ENCODE data around the gene MRPL11. TPM values are rescaled to one million over a fixed set of nuclear protein-coding genes. Genes with fewer than 3 reads are reported as not detected.
A peak's percentile ranks its signal among the peaks of the same experiment; 100 is the strongest.

The MRPL11 gene
- total and polyA plus RNA-seq, 2 experiments from 2014 or later: 36.7 to 76.6 TPM

GRCh38 chr11:66386171-66387069 lies 52.2 kb downstream of the MRPL11 start:
- H3K27ac ChIP-seq: no peak overlapping the region
- in situ Hi-C loops (cut with MboI): loop anchor here (10.0 kb wide), 1 partner anchor 82 kb away; no protein-coding TSS in a partner anchor
- H3K9me2 ChIP-seq (ENCODE audit: insufficient read depth): no peaks in the 10 kb centered on the region
- H3K36me3 ChIP-seq (ENCODE audit: low read depth): no peaks in the 10 kb centered on the region
- no peaks in the 10 kb centered on the region; the same call in 1 of the 2 replicates for H3K27me3 ChIP-seq (replicated peaks; ENCODE audit: insufficient read depth)
- H3K4me2 ChIP-seq (ENCODE audit: unreplicated experiment): peak overlapping the region; percentile 77
- TF ChIP-seq EZH2phosphoT487 (IDR thresholded peaks at IDR 0.05; ENCODE audit: insufficient read depth, low read depth): no peak
- TF ChIP-seq EZH2 (IDR thresholded peaks at IDR 0.05; ENCODE audit: insufficient read depth, poor library complexity, severe bottlenecking): no peak
- H3F3A ChIP-seq (ENCODE audit: insufficient read depth): no peaks in the 10 kb centered on the region
- H3K4me3 ChIP-seq: peak overlapping the region; percentile 64
- no peaks in the 10 kb centered on the region for H3K9me3 ChIP-seq (ENCODE audit: low read depth)
- no peaks in the 10 kb centered on the region for H4K20me1 ChIP-seq (ENCODE audit: insufficient read depth)
- no peaks in the 10 kb centered on the region for H3K4me1 ChIP-seq (ENCODE audit: insufficient read depth)
- peak; percentile 84 for DNase-seq
- H3K79me2 ChIP-seq (ENCODE audit: insufficient read depth): no peaks in the 10 kb centered on the region
- peak overlapping the region; percentile 43 for H3K9ac ChIP-seq
- peak overlapping the region; percentile 83 for H2AFZ ChIP-seq
- WGBS, 2 experiments (ENCODE audit: low coverage in 1 of 2, low lambda C conversion rate in 2 of 2, missing lambda C conversion rate in 2 of 2): 5 to 6% methylated on average over 20 of the region's 20 CpGs

Small RNAs within 50 kb of the gene (small RNA-seq; reads per million reads assigned to genes)
- gene RF00416 (ENCODE audit: low read depth, low replicate concordance) (not detected), gene RNU1-84P (ENCODE audit: low read depth, low replicate concordance) (not detected)

Other genes starting within 250 kb of the MRPL11 start
- gene KLC2, start 181.1 kb downstream of the MRPL11 start, total RNA-seq (2014; rRNA removed; shearing (Covaris generic)): 21.9 and 25.5 TPM in 2 replicates
- 17.1 and 19.7 TPM in 2 replicates for gene KLC2, start 181.1 kb downstream of the MRPL11 start, polyA plus RNA-seq (2016; fragmentation: Nextera tagmentation; extraction: Ambion mirVana)
- gene RAB1B, start 170.2 kb downstream of the MRPL11 start, total RNA-seq (2014; rRNA removed; shearing (Covaris generic)): 146 and 151 TPM in 2 replicates
- gene RAB1B, start 170.2 kb downstream of the MRPL11 start, polyA plus RNA-seq (2016; fragmentation: Nextera tagmentation; extraction: Ambion mirVana): 86.7 and 92.1 TPM in 2 replicates
- 1.4 TPM in 1 of 2 replicates, not detected in the other for gene CNIH2, start 160.7 kb downstream of the MRPL11 start, total RNA-seq (2014; rRNA removed; shearing (Covaris generic))
- 0.39 and 0.50 TPM in 2 replicates for gene CNIH2, start 160.7 kb downstream of the MRPL11 start, polyA plus RNA-seq (2016; fragmentation: Nextera tagmentation; extraction: Ambion mirVana)
- 193 and 222 TPM in 2 replicates for gene YIF1A, start 149.7 kb downstream of the MRPL11 start, total RNA-seq (2014; rRNA removed; shearing (Covaris generic))
- gene YIF1A, start 149.7 kb downstream of the MRPL11 start, polyA plus RNA-seq (2016; fragmentation: Nextera tagmentation; extraction: Ambion mirVana): 259 and 284 TPM in 2 replicates
- gene TMEM151A, start 147.0 kb downstream of the MRPL11 start, total RNA-seq (2014; rRNA removed; shearing (Covaris generic)): 0.54 TPM in 1 of 2 replicates, not detected in the other
- gene TMEM151A, start 147.0 kb downstream of the MRPL11 start, polyA plus RNA-seq (2016; fragmentation: Nextera tagmentation; extraction: Ambion mirVana): 0.19 and 0.33 TPM in 2 replicates
- 212 and 230 TPM in 2 replicates for gene CD248, start 121.8 kb downstream of the MRPL11 start, total RNA-seq (2014; rRNA removed; shearing (Covaris generic))
- gene CD248, start 121.8 kb downstream of the MRPL11 start, polyA plus RNA-seq (2016; fragmentation: Nextera tagmentation; extraction: Ambion mirVana): 616 and 629 TPM in 2 replicates
- 37.7 and 44.0 TPM in 2 replicates for gene RIN1, start 102.4 kb downstream of the MRPL11 start, total RNA-seq (2014; rRNA removed; shearing (Covaris generic))
- 16.8 and 19.1 TPM in 2 replicates for gene RIN1, start 102.4 kb downstream of the MRPL11 start, polyA plus RNA-seq (2016; fragmentation: Nextera tagmentation; extraction: Ambion mirVana)
- 48.7 and 65.9 TPM in 2 replicates for gene BRMS1, start 93.7 kb downstream of the MRPL11 start, total RNA-seq (2014; rRNA removed; shearing (Covaris generic))
- gene BRMS1, start 93.7 kb downstream of the MRPL11 start, polyA plus RNA-seq (2016; fragmentation: Nextera tagmentation; extraction: Ambion mirVana): 45.9 and 46.2 TPM in 2 replicates
- gene B4GAT1, start 91.2 kb downstream of the MRPL11 start, total RNA-seq (2014; rRNA removed; shearing (Covaris generic)): 32.0 and 45.3 TPM in 2 replicates
- gene B4GAT1, start 91.2 kb downstream of the MRPL11 start, polyA plus RNA-seq (2016; fragmentation: Nextera tagmentation; extraction: Ambion mirVana): 23.9 and 26.0 TPM in 2 replicates
- not detected in 2 replicates for gene SLC29A2, start 67.1 kb downstream of the MRPL11 start, total RNA-seq (2014; rRNA removed; shearing (Covaris generic))
- not detected in 2 replicates for gene SLC29A2, start 67.1 kb downstream of the MRPL11 start, polyA plus RNA-seq (2016; fragmentation: Nextera tagmentation; extraction: Ambion mirVana)
- gene NPAS4, start 17.8 kb downstream of the MRPL11 start, total RNA-seq (2014; rRNA removed; shearing (Covaris generic)): not detected in 2 replicates
- gene NPAS4, start 17.8 kb downstream of the MRPL11 start, polyA plus RNA-seq (2016; fragmentation: Nextera tagmentation; extraction: Ambion mirVana): not detected in 2 replicates
- gene PELI3, start 28.1 kb upstream of the MRPL11 start, total RNA-seq (2014; rRNA removed; shearing (Covaris generic)): 8.1 and 10.5 TPM in 2 replicates
- gene PELI3, start 28.1 kb upstream of the MRPL11 start, polyA plus RNA-seq (2016; fragmentation: Nextera tagmentation; extraction: Ambion mirVana): 5.3 and 5.8 TPM in 2 replicates
- gene DPP3, start 41.6 kb upstream of the MRPL11 start, total RNA-seq (2014; rRNA removed; shearing (Covaris generic)): 50.8 and 64.1 TPM in 2 replicates
- 33.5 and 34.7 TPM in 2 replicates for gene DPP3, start 41.6 kb upstream of the MRPL11 start, polyA plus RNA-seq (2016; fragmentation: Nextera tagmentation; extraction: Ambion mirVana)
- gene BBS1, start 71.8 kb upstream of the MRPL11 start, total RNA-seq (2014; rRNA removed; shearing (Covaris generic)): 39.1 and 58.8 TPM in 2 replicates
- gene BBS1, start 71.8 kb upstream of the MRPL11 start, polyA plus RNA-seq (2016; fragmentation: Nextera tagmentation; extraction: Ambion mirVana): 20.2 and 23.0 TPM in 2 replicates
- gene ZDHHC24, start 107.2 kb upstream of the MRPL11 start, total RNA-seq (2014; rRNA removed; shearing (Covaris generic)): 20.8 and 27.3 TPM in 2 replicates
- 22.3 and 23.5 TPM in 2 replicates for gene ZDHHC24, start 107.2 kb upstream of the MRPL11 start, polyA plus RNA-seq (2016; fragmentation: Nextera tagmentation; extraction: Ambion mirVana)
- gene ACTN3, start 108.1 kb upstream of the MRPL11 start, total RNA-seq (2014; rRNA removed; shearing (Covaris generic)): not detected in 2 replicates
- not detected in 2 replicates for gene ACTN3, start 108.1 kb upstream of the MRPL11 start, polyA plus RNA-seq (2016; fragmentation: Nextera tagmentation; extraction: Ambion mirVana)
- gene CTSF, start 129.8 kb upstream of the MRPL11 start, total RNA-seq (2014; rRNA removed; shearing (Covaris generic)): 67.7 and 72.6 TPM in 2 replicates
- gene CTSF, start 129.8 kb upstream of the MRPL11 start, polyA plus RNA-seq (2016; fragmentation: Nextera tagmentation; extraction: Ambion mirVana): 53.6 and 59.2 TPM in 2 replicates
- gene CCDC87, start 154.2 kb upstream of the MRPL11 start, total RNA-seq (2014; rRNA removed; shearing (Covaris generic)): 0.11 and 0.13 TPM in 2 replicates
- gene CCDC87, start 154.2 kb upstream of the MRPL11 start, polyA plus RNA-seq (2016; fragmentation: Nextera tagmentation; extraction: Ambion mirVana): 0.39 and 0.40 TPM in 2 replicates
- gene CCS, start 154.3 kb upstream of the MRPL11 start, total RNA-seq (2014; rRNA removed; shearing (Covaris generic)): 28.0 and 29.5 TPM in 2 replicates
- gene CCS, start 154.3 kb upstream of the MRPL11 start, polyA plus RNA-seq (2016; fragmentation: Nextera tagmentation; extraction: Ambion mirVana): 44.1 and 44.2 TPM in 2 replicates
- gene RBM14, start 177.8 kb upstream of the MRPL11 start, total RNA-seq (2014; rRNA removed; shearing (Covaris generic)): 23.5 and 28.4 TPM in 2 replicates
- 40.6 and 42.6 TPM in 2 replicates for gene RBM14, start 177.8 kb upstream of the MRPL11 start, polyA plus RNA-seq (2016; fragmentation: Nextera tagmentation; extraction: Ambion mirVana)
- 79.0 and 81.4 TPM in 2 replicates for gene RBM4, start 199.9 kb upstream of the MRPL11 start, total RNA-seq (2014; rRNA removed; shearing (Covaris generic))
- 121 and 125 TPM in 2 replicates for gene RBM4, start 199.9 kb upstream of the MRPL11 start, polyA plus RNA-seq (2016; fragmentation: Nextera tagmentation; extraction: Ambion mirVana)
- gene RBM4B, start 239.0 kb upstream of the MRPL11 start, total RNA-seq (2014; rRNA removed; shearing (Covaris generic)): 18.5 and 22.9 TPM in 2 replicates
- gene RBM4B, start 239.0 kb upstream of the MRPL11 start, polyA plus RNA-seq (2016; fragmentation: Nextera tagmentation; extraction: Ambion mirVana): 23.2 and 23.4 TPM in 2 replicates